HEK293 (cell line): ENCODE results near the gene TMEM51.

Experiments used
- SETDB1 ChIP-seq: IDR thresholded peaks from one replicate; pipeline ENCODE4 v1.6.1; 2017; ENCODE audit warnings: mild to moderate bottlenecking, low read length, moderate library complexity, mixed read lengths; ENCODE audit not compliant: insufficient read length
- YY1 ChIP-seq: fragments of 450-650 bp; formaldehyde crosslinking; IDR thresholded peaks from 2 replicates; pipeline ENCODE4 v1.5.1; 2018; ENCODE audit warnings: missing biosample characterization, missing genetic modification characterization
- ZNF138 ChIP-seq: fragments of 450-650 bp; formaldehyde crosslinking; IDR thresholded peaks from 2 replicates; pipeline ENCODE4 v1.5.1; 2016; ENCODE audit warnings: missing biosample characterization, missing genetic modification characterization, borderline replicate concordance
- ZNF140 ChIP-seq: fragments of 450-650 bp; formaldehyde crosslinking; IDR thresholded peaks from 2 replicates; pipeline ENCODE4 v1.5.1; 2016; ENCODE audit warnings: missing biosample characterization, missing genetic modification characterization
- ZNF624 ChIP-seq: fragments of 450-650 bp; formaldehyde crosslinking; IDR thresholded peaks from 2 replicates; pipeline ENCODE4 v1.5.1; 2017; ENCODE audit warnings: missing biosample characterization, missing genetic modification characterization
- TF ChIP-seq, protein P1 (sequence below): fragments of 450-650 bp; formaldehyde crosslinking; IDR thresholded peaks from 2 replicates; pipeline ENCODE4 v1.5.1; 2016; ENCODE audit warnings: missing biosample characterization, missing genetic modification characterization
- TF ChIP-seq, protein P2 (sequence below): fragments of 450-650 bp; formaldehyde crosslinking; IDR thresholded peaks from 2 replicates; pipeline ENCODE4 v1.5.1; 2016; ENCODE audit warnings: missing biosample characterization, missing genetic modification characterization, low read depth
- TF ChIP-seq, protein P3 (sequence below): fragments of 450-650 bp; formaldehyde crosslinking; IDR thresholded peaks from 2 replicates; pipeline ENCODE4 v1.5.1; 2016; ENCODE audit warnings: missing biosample characterization, missing genetic modification characterization

DNA sequence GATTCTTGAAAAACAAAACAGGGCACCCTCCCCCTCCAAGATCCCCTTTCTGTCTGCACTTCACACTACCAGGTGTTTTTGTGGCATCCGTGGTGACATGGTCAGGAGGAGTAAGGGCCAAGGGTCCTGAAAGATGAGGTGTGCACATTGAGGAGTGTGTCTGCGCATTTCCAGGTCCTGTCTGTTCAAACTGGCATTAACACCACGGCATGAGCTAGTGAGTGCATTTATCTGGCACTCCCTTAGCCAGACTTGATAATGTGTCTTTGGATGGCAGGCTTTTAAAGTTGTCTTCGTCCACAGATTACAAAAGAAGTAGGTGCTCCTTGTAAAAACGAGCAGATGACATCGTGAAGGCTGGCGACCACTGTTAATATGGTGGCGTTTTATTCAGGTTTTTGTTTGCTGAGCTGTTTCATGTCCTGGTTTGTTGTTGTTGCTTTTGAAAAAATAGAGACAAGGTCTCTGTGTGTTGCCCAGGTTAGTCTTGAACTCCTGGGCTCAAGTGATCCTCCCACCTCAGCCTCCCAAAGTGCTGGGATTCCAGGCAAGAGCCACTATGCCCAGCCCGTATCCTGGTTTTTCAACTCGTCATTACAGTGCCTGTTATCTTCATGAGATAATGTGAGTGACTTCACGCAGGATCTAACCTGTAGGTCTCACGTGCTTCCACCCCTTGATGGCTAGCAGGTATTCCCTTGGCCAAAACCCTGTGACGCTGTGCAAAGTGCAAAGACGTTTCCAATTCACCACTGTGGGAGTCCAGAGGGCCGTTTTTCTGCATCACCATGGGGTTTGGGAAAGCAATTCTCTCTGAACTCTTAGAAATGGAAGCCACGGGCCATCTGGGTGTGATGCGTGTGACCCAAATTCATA lies 4.2 kb downstream of the TMEM51 start:
- TF ChIP-seq, protein P1, sequence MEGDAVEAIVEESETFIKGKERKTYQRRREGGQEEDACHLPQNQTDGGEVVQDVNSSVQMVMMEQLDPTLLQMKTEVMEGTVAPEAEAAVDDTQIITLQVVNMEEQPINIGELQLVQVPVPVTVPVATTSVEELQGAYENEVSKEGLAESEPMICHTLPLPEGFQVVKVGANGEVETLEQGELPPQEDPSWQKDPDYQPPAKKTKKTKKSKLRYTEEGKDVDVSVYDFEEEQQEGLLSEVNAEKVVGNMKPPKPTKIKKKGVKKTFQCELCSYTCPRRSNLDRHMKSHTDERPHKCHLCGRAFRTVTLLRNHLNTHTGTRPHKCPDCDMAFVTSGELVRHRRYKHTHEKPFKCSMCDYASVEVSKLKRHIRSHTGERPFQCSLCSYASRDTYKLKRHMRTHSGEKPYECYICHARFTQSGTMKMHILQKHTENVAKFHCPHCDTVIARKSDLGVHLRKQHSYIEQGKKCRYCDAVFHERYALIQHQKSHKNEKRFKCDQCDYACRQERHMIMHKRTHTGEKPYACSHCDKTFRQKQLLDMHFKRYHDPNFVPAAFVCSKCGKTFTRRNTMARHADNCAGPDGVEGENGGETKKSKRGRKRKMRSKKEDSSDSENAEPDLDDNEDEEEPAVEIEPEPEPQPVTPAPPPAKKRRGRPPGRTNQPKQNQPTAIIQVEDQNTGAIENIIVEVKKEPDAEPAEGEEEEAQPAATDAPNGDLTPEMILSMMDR (tag by site-specific recombination): no peak
- TF ChIP-seq ZNF138 (tag by site-specific recombination) (no peak), ZNF624 (tag by site-specific recombination) (no peak), ZNF140 (tag by site-specific recombination) (no peak), YY1 (tag by site-specific recombination) (no peak), SETDB1 (no peak)
- TF ChIP-seq, protein P2, sequence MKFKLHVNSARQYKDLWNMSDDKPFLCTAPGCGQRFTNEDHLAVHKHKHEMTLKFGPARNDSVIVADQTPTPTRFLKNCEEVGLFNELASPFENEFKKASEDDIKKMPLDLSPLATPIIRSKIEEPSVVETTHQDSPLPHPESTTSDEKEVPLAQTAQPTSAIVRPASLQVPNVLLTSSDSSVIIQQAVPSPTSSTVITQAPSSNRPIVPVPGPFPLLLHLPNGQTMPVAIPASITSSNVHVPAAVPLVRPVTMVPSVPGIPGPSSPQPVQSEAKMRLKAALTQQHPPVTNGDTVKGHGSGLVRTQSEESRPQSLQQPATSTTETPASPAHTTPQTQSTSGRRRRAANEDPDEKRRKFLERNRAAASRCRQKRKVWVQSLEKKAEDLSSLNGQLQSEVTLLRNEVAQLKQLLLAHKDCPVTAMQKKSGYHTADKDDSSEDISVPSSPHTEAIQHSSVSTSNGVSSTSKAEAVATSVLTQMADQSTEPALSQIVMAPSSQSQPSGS (tag by site-specific recombination): no peak
- TF ChIP-seq, protein P3, sequence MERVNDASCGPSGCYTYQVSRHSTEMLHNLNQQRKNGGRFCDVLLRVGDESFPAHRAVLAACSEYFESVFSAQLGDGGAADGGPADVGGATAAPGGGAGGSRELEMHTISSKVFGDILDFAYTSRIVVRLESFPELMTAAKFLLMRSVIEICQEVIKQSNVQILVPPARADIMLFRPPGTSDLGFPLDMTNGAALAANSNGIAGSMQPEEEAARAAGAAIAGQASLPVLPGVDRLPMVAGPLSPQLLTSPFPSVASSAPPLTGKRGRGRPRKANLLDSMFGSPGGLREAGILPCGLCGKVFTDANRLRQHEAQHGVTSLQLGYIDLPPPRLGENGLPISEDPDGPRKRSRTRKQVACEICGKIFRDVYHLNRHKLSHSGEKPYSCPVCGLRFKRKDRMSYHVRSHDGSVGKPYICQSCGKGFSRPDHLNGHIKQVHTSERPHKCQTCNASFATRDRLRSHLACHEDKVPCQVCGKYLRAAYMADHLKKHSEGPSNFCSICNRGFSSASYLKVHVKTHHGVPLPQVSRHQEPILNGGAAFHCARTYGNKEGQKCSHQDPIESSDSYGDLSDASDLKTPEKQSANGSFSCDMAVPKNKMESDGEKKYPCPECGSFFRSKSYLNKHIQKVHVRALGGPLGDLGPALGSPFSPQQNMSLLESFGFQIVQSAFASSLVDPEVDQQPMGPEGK: no peak
